ENCODE data around the gene MLNR.
A peak's percentile ranks its signal among the peaks of the same experiment; 100 is the strongest.

Gene MLNR

GRCh38 chr13:49220036-49220855 lies at the start of gene MLNR:
Gene MLNR, plus strand, starts transcription at chr13:49220338. Its CDS starts 0 bp downstream, at chr13:49220338.
- no peak for TF ChIP-seq ZNF274 (IDR thresholded peaks at IDR 0.05; ENCODE audit: low read depth, low read length)
- peak within 1 kb of the TSS; percentile 9; the same call in 1 of the 2 replicates for H3K4me3 ChIP-seq (ENCODE audit: low read length)

GRCh38 chr13:49171359-49171758 lies 48.8 kb upstream of the MLNR start:
- TF ChIP-seq ZNF274 (IDR thresholded peaks at IDR 0.05; ENCODE audit: low read depth, low read length): no peak
- H3K4me3 ChIP-seq (ENCODE audit: low read length): no peak overlapping the region

DNA sequence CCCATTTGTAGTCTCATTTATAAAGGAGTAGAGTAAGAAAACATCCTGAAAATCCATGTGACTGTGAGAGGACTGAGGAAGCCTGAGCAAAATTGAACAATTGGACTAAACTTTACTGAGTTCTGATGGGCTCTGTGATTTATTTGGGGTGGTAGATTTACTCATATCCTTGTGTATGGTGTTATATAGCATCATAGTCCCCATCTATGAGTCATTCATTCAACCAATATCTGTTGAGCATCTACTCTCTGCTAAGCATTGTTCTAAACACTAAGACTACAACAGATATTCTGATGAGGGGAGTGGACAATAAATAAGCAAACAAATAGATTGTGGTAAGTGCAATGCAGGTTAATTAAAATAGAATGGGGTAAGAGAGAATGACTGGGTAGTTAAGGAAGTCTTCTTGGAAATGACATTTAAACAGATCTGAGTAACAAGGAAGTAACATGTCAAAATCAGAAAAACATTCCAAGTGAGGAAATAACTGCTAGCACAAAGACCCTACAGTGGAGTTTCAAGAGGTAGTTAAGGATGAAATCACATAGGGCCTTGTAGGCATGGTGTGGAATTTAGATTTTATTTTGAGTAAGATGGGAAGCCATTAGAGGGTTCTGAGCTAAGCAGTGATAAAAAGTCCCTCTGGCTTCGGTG lies 36.3 kb upstream of the MLNR start:
- no peak overlapping the region for H3K4me3 ChIP-seq (ENCODE audit: low read length)
- no peak for TF ChIP-seq ZNF274 (IDR thresholded peaks at IDR 0.05; ENCODE audit: low read depth, low read length)

DNA sequence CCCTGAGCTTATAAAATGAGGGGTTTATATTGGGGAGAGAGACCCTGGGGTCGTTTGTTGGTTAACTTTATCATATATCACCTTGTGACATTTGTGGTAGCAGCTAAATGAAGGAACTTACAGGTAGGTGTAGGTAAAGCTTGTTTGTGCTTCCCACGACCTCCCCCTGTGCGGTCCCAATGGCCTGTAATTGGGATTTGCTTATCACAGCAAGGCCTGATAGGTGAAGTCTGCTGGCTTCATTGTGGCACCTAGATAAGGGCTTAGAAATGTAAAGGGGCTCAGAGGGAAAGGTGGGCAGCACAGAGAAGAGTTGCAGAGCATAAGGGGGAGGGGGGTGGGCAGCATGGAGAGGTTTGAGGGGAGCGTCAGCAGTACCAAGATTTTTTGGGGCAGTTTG lies 35.5 kb upstream of the MLNR start:
- no peak for TF ChIP-seq ZNF274 (IDR thresholded peaks at IDR 0.05; ENCODE audit: low read depth, low read length)

DNA sequence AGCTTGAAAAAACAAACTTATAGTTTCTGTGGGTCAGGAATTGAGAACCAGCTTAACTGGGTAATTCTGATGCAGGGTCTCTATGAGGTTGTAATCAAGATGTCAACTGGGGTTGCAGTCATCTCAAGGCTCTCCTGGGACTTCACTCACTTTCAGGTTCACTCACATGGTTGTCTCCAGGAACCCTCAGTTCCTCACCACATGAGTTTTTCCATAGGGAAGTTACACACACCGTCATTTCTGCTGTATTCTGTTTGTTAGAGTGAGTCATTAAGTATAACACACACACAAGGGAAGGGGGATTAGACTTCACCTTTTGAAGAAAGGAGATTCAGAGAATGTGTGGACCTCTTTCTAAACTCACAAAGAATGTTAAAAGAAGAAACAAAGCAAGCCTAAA lies 34.9 kb upstream of the MLNR start:
- TF ChIP-seq ZNF274 (IDR thresholded peaks at IDR 0.05; ENCODE audit: low read depth, low read length): no peak
- H3K4me3 ChIP-seq (ENCODE audit: low read length): no peak overlapping the region

More for the DNA sequence above, 35.5 kb upstream of the MLNR start:
- no peak overlapping the region for H3K4me3 ChIP-seq (ENCODE audit: low read length)

GRCh38 chr13:49190901-49191300 lies 29.2 kb upstream of the MLNR start:
- TF ChIP-seq ZNF274 (IDR thresholded peaks at IDR 0.05; ENCODE audit: low read depth, low read length): no peak
- H3K4me3 ChIP-seq (ENCODE audit: low read length): no peak overlapping the region

DNA sequence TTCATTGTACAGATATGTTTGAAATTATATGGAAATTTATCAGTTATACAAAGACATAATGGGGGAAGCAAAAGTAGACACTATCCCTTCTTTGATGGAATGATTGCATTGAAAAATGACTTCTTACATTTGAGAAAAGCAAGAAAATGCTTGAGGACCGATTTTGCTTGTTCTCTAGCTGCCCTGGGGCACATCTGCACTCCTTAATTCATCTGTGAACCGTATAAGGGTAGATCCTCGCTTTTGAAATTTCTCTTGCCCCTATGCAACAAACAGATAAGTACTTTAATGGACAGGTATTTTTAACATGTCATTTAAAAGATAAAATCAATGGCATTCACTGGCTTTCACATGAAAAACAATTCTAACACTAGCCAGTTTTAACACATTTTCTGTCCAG lies 13.5 kb upstream of the MLNR start:
- no peak overlapping the region for H3K4me3 ChIP-seq (ENCODE audit: low read length)
- no peak for TF ChIP-seq ZNF274 (IDR thresholded peaks at IDR 0.05; ENCODE audit: low read depth, low read length)

GRCh38 chr13:49208619-49209018 lies 11.5 kb upstream of the MLNR start:
- TF ChIP-seq ZNF274 (IDR thresholded peaks at IDR 0.05; ENCODE audit: low read depth, low read length): no peak
- H3K4me3 ChIP-seq (ENCODE audit: low read length): no peak overlapping the region

DNA sequence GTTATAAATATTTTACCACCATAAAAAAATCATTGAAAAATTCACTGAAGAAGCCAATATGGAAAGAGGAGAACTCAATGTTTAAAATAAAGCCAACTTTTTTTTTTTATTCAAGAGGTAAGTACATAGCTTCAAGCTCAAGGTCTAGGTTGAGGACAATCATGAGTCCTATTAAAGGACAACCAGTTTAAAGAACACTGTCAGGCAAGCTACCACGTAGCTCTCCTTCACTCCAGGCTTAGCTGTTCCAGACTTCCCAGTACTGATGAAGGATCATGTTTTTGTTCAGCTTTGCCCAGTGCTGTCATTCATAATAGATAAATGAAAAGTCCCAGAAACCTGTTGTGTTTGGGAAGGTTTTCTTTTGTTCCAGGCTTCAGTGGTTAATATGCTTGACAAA lies 10.0 kb upstream of the MLNR start:
- no peak for TF ChIP-seq ZNF274 (IDR thresholded peaks at IDR 0.05; ENCODE audit: low read depth, low read length)
- H3K4me3 ChIP-seq (ENCODE audit: low read length): no peak overlapping the region

DNA sequence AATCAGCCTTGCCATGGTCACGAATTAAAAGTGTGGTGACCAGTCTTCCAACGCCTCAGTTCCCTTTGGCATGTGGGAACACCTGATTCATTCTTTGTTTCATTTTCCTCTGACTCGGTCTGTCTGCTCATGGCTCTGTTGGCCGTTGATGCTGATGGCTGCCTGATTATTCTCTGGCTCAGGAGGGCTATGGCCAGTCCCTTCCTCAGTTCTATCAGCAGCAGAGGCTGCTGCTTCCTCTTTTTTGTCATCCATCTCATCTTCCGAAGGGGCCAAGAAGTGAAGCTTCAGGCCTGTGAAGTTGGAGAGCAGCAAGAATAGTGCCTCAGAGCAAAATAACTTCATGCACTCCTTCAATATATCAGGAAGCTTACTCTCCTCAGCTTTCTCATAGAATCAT lies 9.5 kb upstream of the MLNR start:
- TF ChIP-seq ZNF274 (IDR thresholded peaks at IDR 0.05; ENCODE audit: low read depth, low read length): no peak
- no peak overlapping the region for H3K4me3 ChIP-seq (ENCODE audit: low read length)

- H3K4me3 ChIP-seq (ENCODE audit: low read length): no peak overlapping the region
- no peak for TF ChIP-seq ZNF274 (IDR thresholded peaks at IDR 0.05; ENCODE audit: low read depth, low read length)
Measured at GRCh38 chr13:49213539-49213938, 6.6 kb upstream of the MLNR start.

- no peak overlapping the region for H3K4me3 ChIP-seq (ENCODE audit: low read length)
- TF ChIP-seq ZNF274 (IDR thresholded peaks at IDR 0.05; ENCODE audit: low read depth, low read length): no peak
Measured at GRCh38 chr13:49213997-49214916, 5.9 kb upstream of the MLNR start.

GRCh38 chr13:49214917-49215376 lies 5.2 kb upstream of the MLNR start:
- no peak for TF ChIP-seq ZNF274 (IDR thresholded peaks at IDR 0.05; ENCODE audit: low read depth, low read length)
- H3K4me3 ChIP-seq (ENCODE audit: low read length): no peak overlapping the region

GRCh38 chr13:49216334-49216733 lies 3.8 kb upstream of the MLNR start:
- TF ChIP-seq ZNF274 (IDR thresholded peaks at IDR 0.05; ENCODE audit: low read depth, low read length): no peak
- H3K4me3 ChIP-seq (ENCODE audit: low read length): no peak overlapping the region

Measured in GM08714 (cell line).